ENCODE results near the gene C1QL1. TPM values are rescaled to one million over a fixed set of nuclear protein-coding genes. Genes with fewer than 3 reads are reported as not detected.

Gene C1QL1
- total and polyA plus RNA-seq, 2 experiments from 2014 or later = 0.14 to 0.86 TPM

DNA sequence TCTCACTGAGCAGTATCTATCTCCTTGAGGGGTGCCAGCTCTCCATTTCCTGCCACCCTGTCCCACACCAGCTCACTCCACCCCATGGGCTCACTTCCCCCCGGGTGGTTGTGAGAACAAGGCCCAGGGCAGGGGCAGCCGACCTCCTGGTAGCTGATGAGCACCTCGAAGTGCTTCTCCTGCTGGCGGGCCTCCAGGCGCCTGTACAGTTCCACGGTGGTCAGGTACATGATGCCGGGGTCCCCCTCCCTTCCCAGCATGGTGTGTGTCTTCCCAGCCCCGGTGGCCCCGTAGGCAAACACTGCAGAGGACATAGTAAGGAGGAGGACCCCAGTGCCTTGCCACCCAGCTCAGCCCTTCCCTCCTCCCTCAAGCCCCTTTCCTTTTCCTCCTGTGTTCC lies 33.0 kb downstream of the C1QL1 start:
- H3K9me3 ChIP-seq (ENCODE audit: low read depth) = no peaks in the 10 kb centered on the region
- no peak overlapping the region for H2AFZ ChIP-seq
- peaks cover 9% of the 10 kb centered on the region; the same call in 1 of the 2 replicates for H3K36me3 ChIP-seq (ENCODE audit: low read depth)
- no peak for TF ChIP-seq EZH2phosphoT487 (IDR thresholded peaks at IDR 0.05; ENCODE audit: insufficient read depth, low read depth)
- no peak for TF ChIP-seq EZH2 (IDR thresholded peaks at IDR 0.05; ENCODE audit: insufficient read depth, poor library complexity, severe bottlenecking)
- DNase-seq = no peak
- WGBS, 2 experiments (ENCODE audit: low coverage in 1 of 2, low lambda C conversion rate in 2 of 2, missing lambda C conversion rate in 2 of 2) = 96 to 98% methylated on average over 8 to 9 of the region's 9 CpGs
- H3K27me3 ChIP-seq (replicated peaks; ENCODE audit: insufficient read depth) = no peaks in the 10 kb centered on the region
- peaks cover 35% of the 10 kb centered on the region for H3K79me2 ChIP-seq (ENCODE audit: insufficient read depth)
- H4K20me1 ChIP-seq (ENCODE audit: insufficient read depth) = no peaks in the 10 kb centered on the region
- no peak overlapping the region for H3K4me2 ChIP-seq (ENCODE audit: unreplicated experiment)
- no peak overlapping the region for H3K9ac ChIP-seq
- no peak overlapping the region for H3K4me3 ChIP-seq
- no peaks in the 10 kb centered on the region for H3K9me2 ChIP-seq (ENCODE audit: insufficient read depth)
- H3K27ac ChIP-seq = no peak overlapping the region
- H3F3A ChIP-seq (ENCODE audit: insufficient read depth) = peaks cover 4% of the 10 kb centered on the region
- H3K4me1 ChIP-seq (ENCODE audit: insufficient read depth) = peaks cover 6% of the 10 kb centered on the region
- in situ Hi-C loops (cut with MboI) = no loop called here

DNA sequence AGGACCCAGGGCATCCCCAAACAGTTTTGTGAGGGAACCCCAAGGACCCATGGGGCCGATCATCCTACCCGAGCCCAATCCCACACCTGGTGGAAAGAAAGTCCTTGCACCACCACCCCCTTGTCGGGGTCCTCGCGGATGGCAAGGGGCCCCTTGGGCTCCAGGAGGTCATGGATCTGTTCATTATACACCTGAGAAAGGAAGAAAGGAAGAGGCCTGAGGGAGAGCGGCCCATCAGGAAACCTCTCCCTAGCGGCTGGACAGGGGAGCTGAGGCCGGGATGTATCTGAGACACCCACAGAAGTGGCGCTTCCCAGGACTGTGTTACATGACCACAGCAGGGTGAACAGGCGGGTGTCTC lies 33.4 kb downstream of the C1QL1 start:
- no peak overlapping the region for H2AFZ ChIP-seq
- no peak overlapping the region for H3K27ac ChIP-seq
- 93 to 97% methylated on average over 10 of the region's 10 CpGs for WGBS, 2 experiments (ENCODE audit: low coverage in 1 of 2, low lambda C conversion rate in 2 of 2, missing lambda C conversion rate in 2 of 2)
- TF ChIP-seq EZH2 (IDR thresholded peaks at IDR 0.05; ENCODE audit: insufficient read depth, poor library complexity, severe bottlenecking) = no peak
- TF ChIP-seq EZH2phosphoT487 (IDR thresholded peaks at IDR 0.05; ENCODE audit: insufficient read depth, low read depth) = no peak
- H3K27me3 ChIP-seq (replicated peaks; ENCODE audit: insufficient read depth) = no peaks in the 10 kb centered on the region
- H3K4me3 ChIP-seq = no peak overlapping the region
- H3K9me2 ChIP-seq (ENCODE audit: insufficient read depth) = no peaks in the 10 kb centered on the region
- no peak overlapping the region for H3K4me2 ChIP-seq (ENCODE audit: unreplicated experiment)
- no peaks in the 10 kb centered on the region for H3K9me3 ChIP-seq (ENCODE audit: low read depth)
- DNase-seq = no peak
- H4K20me1 ChIP-seq (ENCODE audit: insufficient read depth) = no peaks in the 10 kb centered on the region
- H3K9ac ChIP-seq = no peak overlapping the region
- H3K36me3 ChIP-seq (ENCODE audit: low read depth) = peaks cover 9% of the 10 kb centered on the region; the same call in 1 of the 2 replicates
- in situ Hi-C loops (cut with MboI) = no loop called here
- H3K4me1 ChIP-seq (ENCODE audit: insufficient read depth) = 0 out of 2 replicates have a peak, but pooled peaks cover 2% of the 10 kb centered on the region
- H3K79me2 ChIP-seq (ENCODE audit: insufficient read depth) = peaks cover 31% of the 10 kb centered on the region
- no peaks in the 10 kb centered on the region; the same call in 1 of the 2 replicates for H3F3A ChIP-seq (ENCODE audit: insufficient read depth)

DNA sequence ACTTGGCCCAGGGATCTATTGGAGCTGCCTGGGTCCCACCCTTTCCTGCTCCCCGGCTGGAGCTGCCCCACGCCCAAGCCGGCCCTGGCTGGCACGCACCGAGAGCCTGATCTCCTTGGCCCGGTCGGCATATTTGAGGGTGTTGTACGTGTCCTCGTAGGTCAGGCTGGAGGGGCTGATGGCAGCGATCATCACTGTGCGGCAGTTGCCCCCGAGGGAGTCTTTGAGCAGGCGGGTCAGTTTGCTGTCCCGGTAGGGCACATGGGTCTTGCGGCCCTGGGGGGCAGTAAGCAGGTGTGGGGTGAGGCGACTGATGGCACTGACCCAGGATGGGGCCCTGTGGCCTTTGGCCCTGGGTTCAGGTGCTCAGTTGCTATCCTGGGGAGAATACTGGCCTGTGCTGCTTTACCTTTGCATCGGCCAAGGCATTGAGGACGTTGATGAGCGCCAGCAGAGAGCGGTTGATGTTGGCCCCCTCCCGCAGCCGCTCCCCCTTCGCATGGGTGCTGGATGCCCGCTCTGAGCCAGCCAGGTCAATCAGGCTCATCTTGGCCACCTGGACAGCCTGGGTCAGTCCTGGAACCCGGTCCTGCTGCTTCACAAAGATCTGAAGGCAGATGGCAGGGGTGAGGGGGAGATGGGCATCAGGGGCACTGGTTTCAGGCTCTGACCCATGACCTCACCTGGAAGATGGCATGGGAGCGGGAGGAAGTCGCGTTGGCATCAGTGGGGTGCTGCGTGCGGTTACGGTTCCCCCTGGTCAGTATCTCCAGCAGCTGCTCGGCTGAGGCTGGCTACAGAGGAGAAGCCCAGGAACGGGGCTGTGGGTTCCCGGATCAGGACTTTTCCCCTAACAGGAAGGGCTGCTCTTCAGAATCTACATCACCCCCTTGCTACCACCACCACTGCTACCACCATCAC lies 34.0 kb downstream of the C1QL1 start:
- no peaks in the 10 kb centered on the region for H3K27me3 ChIP-seq (replicated peaks; ENCODE audit: insufficient read depth)
- 99% methylated on average over 30 to 34 of the region's 34 CpGs for whole genome bisulfite sequencing, 2 experiments (ENCODE audit: low coverage in 1 of 2, low lambda C conversion rate in 2 of 2, missing lambda C conversion rate in 2 of 2)
- peaks cover 9% of the 10 kb centered on the region; the same call in 1 of the 2 replicates for H3K36me3 ChIP-seq (ENCODE audit: low read depth)
- in situ Hi-C loops (cut with MboI) = no loop called here
- H4K20me1 ChIP-seq (ENCODE audit: insufficient read depth) = no peaks in the 10 kb centered on the region
- no peak for DNase-seq
- no peak overlapping the region for H3K4me3 ChIP-seq
- TF ChIP-seq EZH2phosphoT487 (IDR thresholded peaks at IDR 0.05; ENCODE audit: insufficient read depth, low read depth) (no peak), EZH2 (IDR thresholded peaks at IDR 0.05; ENCODE audit: insufficient read depth, poor library complexity, severe bottlenecking) (no peak)
- H3F3A ChIP-seq (ENCODE audit: insufficient read depth) = no peaks in the 10 kb centered on the region; the same call in 1 of the 2 replicates
- H3K4me1 ChIP-seq (ENCODE audit: insufficient read depth) = no peaks in the 10 kb centered on the region
- H2AFZ ChIP-seq = no peak overlapping the region
- H3K9ac ChIP-seq = no peak overlapping the region
- no peaks in the 10 kb centered on the region for H3K9me3 ChIP-seq (ENCODE audit: low read depth)
- H3K9me2 ChIP-seq (ENCODE audit: insufficient read depth) = no peaks in the 10 kb centered on the region
- no peak overlapping the region for H3K27ac ChIP-seq
- H3K79me2 ChIP-seq (ENCODE audit: insufficient read depth) = peaks cover 25% of the 10 kb centered on the region
- no peak overlapping the region for H3K4me2 ChIP-seq (ENCODE audit: unreplicated experiment)

DNA sequence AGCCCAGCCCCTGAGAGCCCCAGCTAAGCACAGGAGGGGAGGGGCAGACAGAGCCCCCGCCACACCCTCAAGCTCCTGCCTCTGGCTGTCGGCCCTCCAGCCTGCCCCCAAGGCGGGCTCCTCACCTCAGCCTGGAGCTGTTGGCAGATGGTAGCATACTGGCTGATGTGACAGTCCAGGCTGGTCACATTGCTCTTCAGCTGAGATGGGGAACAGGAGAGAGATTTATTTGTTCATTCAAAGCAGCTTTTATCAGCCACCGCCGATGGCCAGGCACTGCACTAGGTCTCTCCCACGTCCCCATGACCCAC lies 35.4 kb downstream of the C1QL1 start:
- WGBS, 2 experiments (ENCODE audit: low coverage in 1 of 2, low lambda C conversion rate in 2 of 2, missing lambda C conversion rate in 2 of 2) = 91 to 94% methylated on average over 6 of the region's 6 CpGs
- Histone ChIP-seq H4K20me1 (ENCODE audit: insufficient read depth) (no peaks in the 10 kb centered on the region), H2AFZ (no peak overlapping the region), H3K79me2 (ENCODE audit: insufficient read depth) (peaks cover 12% of the 10 kb centered on the region), H3K9ac (no peak overlapping the region), H3F3A (ENCODE audit: insufficient read depth) (no peaks in the 10 kb centered on the region; the same call in 1 of the 2 replicates), H3K36me3 (ENCODE audit: low read depth) (peaks cover 5% of the 10 kb centered on the region; the same call in 1 of the 2 replicates), H3K27ac (no peak overlapping the region), H3K4me3 (no peak overlapping the region), H3K9me2 (ENCODE audit: insufficient read depth) (no peaks in the 10 kb centered on the region), H3K27me3 (replicated peaks; ENCODE audit: insufficient read depth) (no peaks in the 10 kb centered on the region), H3K4me2 (ENCODE audit: unreplicated experiment) (no peak overlapping the region), H3K9me3 (ENCODE audit: low read depth) (no peaks in the 10 kb centered on the region), H3K4me1 (ENCODE audit: insufficient read depth) (no peaks in the 10 kb centered on the region)
- in situ Hi-C loops (cut with MboI) = no loop called here
- TF ChIP-seq EZH2 (IDR thresholded peaks at IDR 0.05; ENCODE audit: insufficient read depth, poor library complexity, severe bottlenecking) (no peak), EZH2phosphoT487 (IDR thresholded peaks at IDR 0.05; ENCODE audit: insufficient read depth, low read depth) (no peak)
- no peak for DNase-seq
